ENCODE results near the gene STT3A.

DNA sequence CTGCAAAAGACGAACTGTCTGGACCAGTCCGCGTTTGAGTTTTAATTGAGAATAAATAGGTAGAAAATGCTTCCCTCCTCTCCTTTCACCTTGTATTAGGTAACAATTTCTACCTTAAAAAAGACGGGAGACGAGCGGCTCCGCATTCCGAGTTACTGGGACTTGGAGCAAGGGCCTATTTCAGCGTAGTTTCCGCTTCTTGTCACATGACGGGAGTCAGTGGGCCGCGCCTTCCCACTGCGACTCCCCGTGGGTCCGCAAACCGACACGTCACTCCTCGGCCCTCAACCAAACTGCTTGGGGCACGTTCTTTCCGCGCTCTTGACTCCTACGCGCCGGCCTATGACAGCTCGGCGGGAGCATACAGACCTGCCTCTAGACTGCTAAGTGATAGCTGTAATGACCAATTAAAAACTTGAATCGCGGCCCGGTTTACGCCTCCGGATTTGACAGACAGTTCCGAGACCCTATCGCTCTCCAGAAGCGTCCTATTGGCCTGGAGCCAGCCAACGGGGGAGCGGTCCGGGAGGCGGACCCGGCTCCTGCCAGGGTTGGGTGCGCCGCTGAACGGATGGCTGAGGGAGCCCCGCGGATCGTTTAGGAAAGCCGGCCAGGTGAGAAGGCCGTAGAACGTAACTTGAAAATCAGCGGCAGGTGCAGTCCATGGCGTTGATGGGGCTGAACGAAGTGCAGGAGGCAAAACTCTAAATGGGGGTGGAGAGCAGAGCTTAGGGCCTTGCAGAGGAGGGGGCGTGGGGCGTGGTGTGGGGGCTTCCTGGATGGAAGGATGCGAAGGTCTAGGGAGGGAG lies at the start of gene STT3A:
- TF ChIP-seq, protein P1, sequence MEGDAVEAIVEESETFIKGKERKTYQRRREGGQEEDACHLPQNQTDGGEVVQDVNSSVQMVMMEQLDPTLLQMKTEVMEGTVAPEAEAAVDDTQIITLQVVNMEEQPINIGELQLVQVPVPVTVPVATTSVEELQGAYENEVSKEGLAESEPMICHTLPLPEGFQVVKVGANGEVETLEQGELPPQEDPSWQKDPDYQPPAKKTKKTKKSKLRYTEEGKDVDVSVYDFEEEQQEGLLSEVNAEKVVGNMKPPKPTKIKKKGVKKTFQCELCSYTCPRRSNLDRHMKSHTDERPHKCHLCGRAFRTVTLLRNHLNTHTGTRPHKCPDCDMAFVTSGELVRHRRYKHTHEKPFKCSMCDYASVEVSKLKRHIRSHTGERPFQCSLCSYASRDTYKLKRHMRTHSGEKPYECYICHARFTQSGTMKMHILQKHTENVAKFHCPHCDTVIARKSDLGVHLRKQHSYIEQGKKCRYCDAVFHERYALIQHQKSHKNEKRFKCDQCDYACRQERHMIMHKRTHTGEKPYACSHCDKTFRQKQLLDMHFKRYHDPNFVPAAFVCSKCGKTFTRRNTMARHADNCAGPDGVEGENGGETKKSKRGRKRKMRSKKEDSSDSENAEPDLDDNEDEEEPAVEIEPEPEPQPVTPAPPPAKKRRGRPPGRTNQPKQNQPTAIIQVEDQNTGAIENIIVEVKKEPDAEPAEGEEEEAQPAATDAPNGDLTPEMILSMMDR (IDR thresholded peaks at IDR 0.05) = no peak
- peak in 1 of 2 donors; percentile 94 for TF ChIP-seq POLR2A (IDR thresholded peaks at IDR 0.05)

All from thyroid gland (tissue), 4 donors.